ENCODE data around the gene AAK1. TPM values are rescaled to one million over a fixed set of nuclear protein-coding genes. Genes with fewer than 3 reads are reported as not detected.

The AAK1 gene
- total and polyA plus RNA-seq, 3 experiments from 2014 or later = 71.7 to 114 (median 74.0) TPM

- no peaks in the 10 kb centered on the region for H3K9me3 Mint-ChIP-seq
- Histone ChIP-seq H3K9me3 (ENCODE audit: low read length) (no peaks in the 10 kb centered on the region), H3K4me3 (ENCODE audit: low read length) (no peak overlapping the region), H3K27me3 (ENCODE audit: insufficient read depth, low read length, poor library complexity, severe bottlenecking) (no peaks in the 10 kb centered on the region), H3K36me3 (ENCODE audit: insufficient read depth, low read length) (no peaks in the 10 kb centered on the region), H3K27ac (ENCODE audit: low read depth, low read length) (no peak overlapping the region), H3K4me1 (ENCODE audit: insufficient read depth, low read length) (peaks cover 89% of the 10 kb centered on the region)
- H3K27ac Mint-ChIP-seq = peak overlapping the region; percentile 51 to 87 (median 84)
- peak overlapping the region; percentile 1 to 79 (median 30) for H3K4me3 Mint-ChIP-seq
- no peaks in the 10 kb centered on the region for H3K27me3 Mint-ChIP-seq
- H3K4me1 Mint-ChIP-seq = peaks cover 84 to 94% (median 91%) of the 10 kb centered on the region in 3 donors
- no peak for DNase-seq
- H3K36me3 Mint-ChIP-seq = peaks cover 0 to 25% (median 7%) of the 10 kb centered on the region in 3 donors
- ChIA-PET POLR2A (interaction anchor here (1.0 kb wide), 1 partner anchor 13 kb away, joined by 3 read pairs; no protein-coding TSS in a partner anchor), CTCF (interaction anchor here (1.6 to 9.2 kb wide), 3 partner anchors 19 to 140 kb away, joined by 4 to 59 read pairs (median 9); no protein-coding TSS in a partner anchor)
Observed at GRCh38 chr2:69584127-69584889, 59.2 kb downstream of the AAK1 start.

DNA sequence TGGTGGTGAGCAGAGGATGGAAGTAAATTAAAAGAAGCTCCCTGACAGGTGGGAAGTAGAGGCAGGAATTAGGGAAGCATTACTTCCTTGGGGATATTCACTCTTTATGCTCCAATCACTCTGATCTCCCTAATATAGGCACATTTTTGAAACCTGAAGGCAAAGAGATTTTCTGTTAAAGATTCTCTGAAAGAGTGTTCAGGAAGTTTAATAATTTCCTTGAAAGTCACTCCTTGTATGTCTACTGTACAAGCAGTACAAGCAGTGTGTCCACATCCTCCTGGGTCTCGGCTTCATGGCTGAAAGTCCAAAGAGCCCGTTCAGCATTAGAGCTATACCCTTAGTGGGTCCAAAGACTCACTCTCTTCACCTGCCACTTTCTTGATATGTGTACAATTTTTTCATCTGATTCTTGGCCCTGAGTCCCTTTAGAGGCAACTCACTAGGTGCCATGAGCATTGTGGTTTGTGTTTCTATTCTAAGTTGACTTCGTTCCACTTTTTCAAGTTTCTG is 60.2 kb downstream of the AAK1 start:
- Mint-ChIP-seq H3K27me3 (no peaks in the 10 kb centered on the region), H3K27ac (peak overlapping the region; percentile 29 to 87 (median 72)), H3K4me3 (peak overlapping the region in 6 of 7 donors; percentile 20 to 81 (median 75)), H3K4me1 (peaks cover 84 to 94% (median 91%) of the 10 kb centered on the region in 3 donors), H3K9me3 (no peaks in the 10 kb centered on the region), H3K36me3 (peaks cover 0 to 22% (median 7%) of the 10 kb centered on the region in 3 donors)
- H3K9me3 ChIP-seq (ENCODE audit: low read length) = no peaks in the 10 kb centered on the region
- peaks cover 89% of the 10 kb centered on the region for H3K4me1 ChIP-seq (ENCODE audit: insufficient read depth, low read length)
- ChIA-PET POLR2A (interaction anchor here (1.0 kb wide), 1 partner anchor 12 kb away, joined by 3 read pairs; no protein-coding TSS in a partner anchor), CTCF (interaction anchor here (1.6 to 9.2 kb wide), 4 partner anchors 10 to 141 kb away, joined by 4 to 59 read pairs (median 6); no protein-coding TSS in a partner anchor)
- no peaks in the 10 kb centered on the region for H3K36me3 ChIP-seq (ENCODE audit: insufficient read depth, low read length)
- no peaks in the 10 kb centered on the region for H3K27me3 ChIP-seq (ENCODE audit: insufficient read depth, low read length, poor library complexity, severe bottlenecking)
- H3K4me3 ChIP-seq (ENCODE audit: low read length) = no peak overlapping the region
- no peak overlapping the region for H3K27ac ChIP-seq (ENCODE audit: low read depth, low read length)
- DNase-seq = no peak

GRCh38 chr2:69582582-69583176 is 60.9 kb downstream of the AAK1 start:
- peak in 1 of 5 donors; percentile 44 for DNase-seq
- peak overlapping the region; percentile 24 for H3K4me3 ChIP-seq (ENCODE audit: low read length)
- no peaks in the 10 kb centered on the region for H3K9me3 ChIP-seq (ENCODE audit: low read length)
- Mint-ChIP-seq H3K9me3 (no peaks in the 10 kb centered on the region), H3K27me3 (no peaks in the 10 kb centered on the region), H3K4me3 (peak overlapping the region; percentile 4 to 81 (median 73)), H3K36me3 (peaks cover 0 to 22% (median 5%) of the 10 kb centered on the region in 3 donors), H3K4me1 (peaks cover 85 to 94% (median 92%) of the 10 kb centered on the region in 3 donors), H3K27ac (peak overlapping the region; percentile 25 to 91 (median 72))
- ChIA-PET CTCF (interaction anchor here (1.2 to 9.2 kb wide), 5 partner anchors 11 to 142 kb away, joined by 4 to 59 read pairs (median 4); no protein-coding TSS in a partner anchor), POLR2A (interaction anchor here (0.7 kb wide), 1 partner anchor 63 kb away, joined by 5 read pairs; no protein-coding TSS in a partner anchor)
- no peaks in the 10 kb centered on the region for H3K36me3 ChIP-seq (ENCODE audit: insufficient read depth, low read length)
- peaks cover 91% of the 10 kb centered on the region for H3K4me1 ChIP-seq (ENCODE audit: insufficient read depth, low read length)
- no peaks in the 10 kb centered on the region for H3K27me3 ChIP-seq (ENCODE audit: insufficient read depth, low read length, poor library complexity, severe bottlenecking)
- no peak overlapping the region for H3K27ac ChIP-seq (ENCODE audit: low read depth, low read length)

GRCh38 chr2:69581774-69582581 is 61.6 kb downstream of the AAK1 start:
- Histone ChIP-seq H3K27me3 (ENCODE audit: insufficient read depth, low read length, poor library complexity, severe bottlenecking) (no peaks in the 10 kb centered on the region), H3K27ac (ENCODE audit: low read depth, low read length) (no peak overlapping the region), H3K36me3 (ENCODE audit: insufficient read depth, low read length) (no peaks in the 10 kb centered on the region), H3K4me1 (ENCODE audit: insufficient read depth, low read length) (peaks cover 95% of the 10 kb centered on the region), H3K9me3 (ENCODE audit: low read length) (no peaks in the 10 kb centered on the region), H3K4me3 (ENCODE audit: low read length) (no peak overlapping the region)
- Mint-ChIP-seq H3K4me1 (peaks cover 89 to 96% (median 96%) of the 10 kb centered on the region in 3 donors), H3K27ac (peak overlapping the region; percentile 48 to 91 (median 78)), H3K36me3 (peaks cover 0 to 22% (median 5%) of the 10 kb centered on the region in 3 donors), H3K27me3 (no peaks in the 10 kb centered on the region), H3K4me3 (peak overlapping the region; percentile 4 to 81 (median 73)), H3K9me3 (no peaks in the 10 kb centered on the region)
- peak in 1 of 5 donors; percentile 22 for DNase-seq
- POLR2A ChIA-PET = interaction anchor here (0.7 kb wide), 1 partner anchor 64 kb away, joined by 5 read pairs; no protein-coding TSS in a partner anchor
- CTCF ChIA-PET = interaction anchor here (1.2 to 9.2 kb wide), 3 partner anchors 12 to 46 kb away, joined by 4 to 59 read pairs (median 4); no protein-coding TSS in a partner anchor

GRCh38 chr2:69580486-69580885 is 63.1 kb downstream of the AAK1 start:
- ChIA-PET POLR2A (no interaction called here), CTCF (interaction anchor here (1.3 to 9.2 kb wide), 2 partner anchors 15 to 144 kb away, joined by 3 to 59 read pairs; no protein-coding TSS in a partner anchor)
- Histone ChIP-seq H3K27me3 (ENCODE audit: insufficient read depth, low read length, poor library complexity, severe bottlenecking) (no peaks in the 10 kb centered on the region), H3K4me3 (ENCODE audit: low read length) (no peak overlapping the region), H3K36me3 (ENCODE audit: insufficient read depth, low read length) (no peaks in the 10 kb centered on the region), H3K27ac (ENCODE audit: low read depth, low read length) (no peak overlapping the region), H3K4me1 (ENCODE audit: insufficient read depth, low read length) (peaks cover 91% of the 10 kb centered on the region), H3K9me3 (ENCODE audit: low read length) (no peaks in the 10 kb centered on the region)
- Mint-ChIP-seq H3K27me3 (no peaks in the 10 kb centered on the region), H3K4me3 (peak overlapping the region in 1 of 7 donors; percentile 30), H3K36me3 (peaks cover 0 to 17% (median 5%) of the 10 kb centered on the region in 3 donors), H3K4me1 (peaks cover 87 to 96% (median 96%) of the 10 kb centered on the region in 3 donors), H3K9me3 (no peaks in the 10 kb centered on the region), H3K27ac (peak overlapping the region in 7 of 8 donors; percentile 9 to 82 (median 78))
- no peak for DNase-seq

DNA sequence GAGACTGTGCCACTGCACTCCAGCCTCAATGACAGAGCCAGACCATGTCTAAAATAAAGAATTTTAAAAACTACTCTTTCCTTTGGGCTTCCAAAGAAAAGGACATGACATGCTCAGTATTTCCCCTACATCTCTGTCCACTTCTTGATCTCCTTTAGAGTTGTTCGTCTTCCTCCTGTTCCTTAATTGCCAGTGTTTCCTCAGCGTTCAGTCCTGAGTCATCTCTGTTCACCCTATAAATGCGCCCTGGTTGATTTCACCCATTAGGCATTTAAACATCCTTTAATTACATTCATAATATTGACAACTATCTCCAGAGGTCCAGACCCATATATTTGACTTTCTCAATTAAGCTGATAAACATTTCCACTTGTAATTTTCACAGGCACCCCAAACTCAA is 64.0 kb downstream of the AAK1 start:
- ChIA-PET POLR2A (no interaction called here), CTCF (interaction anchor here (9.2 kb wide), 1 partner anchor 14 kb away, joined by 59 read pairs; no protein-coding TSS in a partner anchor)
- no peak overlapping the region for H3K27ac ChIP-seq (ENCODE audit: low read depth, low read length)
- Mint-ChIP-seq H3K9me3 (no peaks in the 10 kb centered on the region), H3K36me3 (peaks cover 0 to 17% (median 5%) of the 10 kb centered on the region in 3 donors), H3K4me1 (peaks cover 86 to 95% (median 94%) of the 10 kb centered on the region in 3 donors), H3K4me3 (peak overlapping the region in 2 of 7 donors; percentile 1 to 11), H3K27me3 (no peaks in the 10 kb centered on the region), H3K27ac (peak overlapping the region; percentile 8 to 82 (median 68))
- H3K4me3 ChIP-seq (ENCODE audit: low read length) = no peak overlapping the region
- no peaks in the 10 kb centered on the region for H3K36me3 ChIP-seq (ENCODE audit: insufficient read depth, low read length)
- no peaks in the 10 kb centered on the region for H3K27me3 ChIP-seq (ENCODE audit: insufficient read depth, low read length, poor library complexity, severe bottlenecking)
- peaks cover 82% of the 10 kb centered on the region for H3K4me1 ChIP-seq (ENCODE audit: insufficient read depth, low read length)
- no peak for DNase-seq
- H3K9me3 ChIP-seq (ENCODE audit: low read length) = no peaks in the 10 kb centered on the region

- Histone ChIP-seq H3K4me3 (ENCODE audit: low read length) (no peak overlapping the region), H3K4me1 (ENCODE audit: insufficient read depth, low read length) (peaks cover 73% of the 10 kb centered on the region), H3K27ac (ENCODE audit: low read depth, low read length) (no peak overlapping the region), H3K27me3 (ENCODE audit: insufficient read depth, low read length, poor library complexity, severe bottlenecking) (no peaks in the 10 kb centered on the region), H3K9me3 (ENCODE audit: low read length) (no peaks in the 10 kb centered on the region), H3K36me3 (ENCODE audit: insufficient read depth, low read length) (no peaks in the 10 kb centered on the region)
- no peaks in the 10 kb centered on the region for H3K27me3 Mint-ChIP-seq
- POLR2A ChIA-PET = no interaction called here
- H3K4me3 Mint-ChIP-seq = peak overlapping the region in 3 of 7 donors; percentile 42 to 82 (median 49)
- H3K4me1 Mint-ChIP-seq = peaks cover 80 to 91% (median 90%) of the 10 kb centered on the region in 3 donors
- no peaks in the 10 kb centered on the region for H3K9me3 Mint-ChIP-seq
- no peak for DNase-seq
- CTCF ChIA-PET = interaction anchor here (9.2 kb wide), 1 partner anchor 13 kb away, joined by 59 read pairs; no protein-coding TSS in a partner anchor
- H3K27ac Mint-ChIP-seq = peak overlapping the region; percentile 53 to 94 (median 80)
- peaks cover 0 to 18% (median 5%) of the 10 kb centered on the region in 3 donors for H3K36me3 Mint-ChIP-seq
Observed at GRCh38 chr2:69578198-69578540, 65.4 kb downstream of the AAK1 start.
